Cardiac fibroblast (primary cell): ENCODE measurements around the gene PRR16.

Experiments
- DNase-seq, 2 donors: peaks; one replicate each; pipeline versions ENCODE4 v3.0.0 to v3.0.0-alpha.2; 2010; ENCODE audit warnings: low read depth in 2 of 2
- H3K4me3 ChIP-seq, 2 donors: replicated peaks in 1 of 2; 1 replicate in 1 of 2; 2 replicates in 1 of 2; pipeline ENCODE4 v1.5.1; 2011; ENCODE audit warnings: low read depth in 2 of 2, low read length in 2 of 2, mild to moderate bottlenecking in 2 of 2, moderate library complexity in 1 of 2
- CTCF ChIP-seq: IDR thresholded peaks from one replicate; pipeline ENCODE4 v1.5.1; 2011; ENCODE audit warnings: low read depth, mild to moderate bottlenecking, low read length, inconsistent platforms

The PRR16 gene

GRCh38 chr5:120678279-120678678 lies 214.2 kb downstream of the PRR16 start:
- DNase-seq, result peak; percentile 15 to 72
- no peak for TF ChIP-seq CTCF
- no peak overlapping the region for H3K4me3 ChIP-seq

- DNase-seq, result peak in 1 of 2 donors; percentile 68
- TF ChIP-seq CTCF, result no peak
- H3K4me3 ChIP-seq, result no peak overlapping the region
Observed at GRCh38 chr5:120682851-120683250, 218.8 kb downstream of the PRR16 start.

DNA sequence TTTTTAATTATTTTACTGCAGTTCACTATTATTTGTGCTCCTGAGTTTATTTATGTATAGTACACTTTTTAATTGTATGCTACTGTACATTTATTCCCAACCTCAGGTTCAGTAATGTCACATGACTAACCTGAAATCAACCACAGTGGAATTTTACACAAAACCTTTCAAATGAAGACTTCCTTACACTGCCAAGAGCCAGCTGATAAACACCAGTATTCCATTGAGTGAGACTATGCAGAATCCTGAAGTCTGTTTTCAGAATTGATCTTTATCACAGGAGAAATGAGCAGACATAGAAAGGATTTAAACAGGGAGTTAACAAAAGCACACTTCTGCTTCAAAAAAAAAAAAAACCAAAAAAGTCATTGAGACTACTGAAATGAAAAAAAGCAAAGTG lies 219.5 kb downstream of the PRR16 start:
- TF ChIP-seq CTCF, result no peak
- H3K4me3 ChIP-seq, result no peak overlapping the region
- no peak for DNase-seq

GRCh38 chr5:120684213-120684612 lies 220.1 kb downstream of the PRR16 start:
- no peak for TF ChIP-seq CTCF
- H3K4me3 ChIP-seq, result no peak overlapping the region
- peak; percentile 49 to 55 for DNase-seq

- peak; percentile 15 to 21 for DNase-seq
- no peak overlapping the region for H3K4me3 ChIP-seq
- TF ChIP-seq CTCF, result peak; percentile 16
Observed at GRCh38 chr5:120684749-120685415, 220.8 kb downstream of the PRR16 start.

- no peak for TF ChIP-seq CTCF
- no peak overlapping the region for H3K4me3 ChIP-seq
- no peak for DNase-seq
Observed at GRCh38 chr5:120690621-120691407, 226.7 kb downstream of the PRR16 start.
